ENCODE results near the gene CERS6. TPM values are rescaled to one million over a fixed set of nuclear protein-coding genes. Genes with fewer than 3 reads are reported as not detected.

Gene CERS6
- total and polyA plus RNA-seq, 2 of the 8 experiments (the other 6 are each of a cell fraction or from before 2014, with no cell fraction given): 6.8 to 28.2 TPM

GRCh38 chr2:168538534-168538933, 82.5 kb downstream of the CERS6 start:
- Histone ChIP-seq H3K4me2 (ENCODE audit: insufficient read depth in 1 of 2, low read depth in 2 of 2, low read length in 2 of 2) (no peak overlapping the region), H3K14ac (ENCODE audit: insufficient read length) (no peak overlapping the region), H3K36me3 (ENCODE audit: control insufficient read depth in 2 of 4, insufficient read depth in 4 of 4, low read length in 3 of 4) (peaks cover 0 to 3% (median 0%) of the 10 kb centered on the region in 4 experiments; a peak in 1 of 8 replicates), H2BK5ac (ENCODE audit: low read depth, low read length) (no peak overlapping the region), H3K4ac (replicated peaks; ENCODE audit: insufficient read length, low read depth, low read length) (no peak overlapping the region), H4K5ac (ENCODE audit: insufficient read length, low read depth, low read length) (no peak overlapping the region), H2AFZ (ENCODE audit: low read length) (no peak overlapping the region), H2BK15ac (ENCODE audit: low read length) (no peak overlapping the region), H2BK12ac (ENCODE audit: low read depth, low read length) (no peak overlapping the region), H4K91ac (replicated peaks; ENCODE audit: insufficient read length, low read length) (no peak overlapping the region), H3K9me3 (ENCODE audit: insufficient read depth in 2 of 2, low read depth in 1 of 2, low read length in 1 of 2) (peaks cover 0 to 3% of the 10 kb centered on the region in 2 experiments; a peak in 1 of 4 replicates), H4K8ac (ENCODE audit: extremely low read depth, insufficient read depth, low read length) (no peak overlapping the region), H2AK5ac (ENCODE audit: low read depth, low read length) (no peak overlapping the region), H3K23me2 (ENCODE audit: low read depth, low read length) (no peaks in the 10 kb centered on the region), H3K79me2 (ENCODE audit: control insufficient read depth in 1 of 2, insufficient read depth in 2 of 2, low read length in 2 of 2) (peaks cover 0 to 91% of the 10 kb centered on the region in 2 experiments; a peak in 2 of 4 replicates), H2BK120ac (replicated peaks; ENCODE audit: low read depth, low read length) (no peak overlapping the region), H3K9ac (replicated peaks in 1 of 4; ENCODE audit: extremely low read depth in 1 of 4, low read depth in 3 of 4, low read length in 3 of 4) (no peak overlapping the region), H3K4me3 (ENCODE audit: extremely low read depth in 1 of 4, insufficient read depth in 2 of 4, low read depth in 3 of 4, low read length in 4 of 4) (no peak overlapping the region), H3K27ac (ENCODE audit: low read depth, low read length) (no peak overlapping the region), H2BK20ac (ENCODE audit: low read length) (no peak overlapping the region), H3K23ac (ENCODE audit: insufficient read length) (no peak overlapping the region), H3K56ac (replicated peaks; ENCODE audit: insufficient read length, low read depth, low read length) (no peak overlapping the region), H3K4me1 (replicated peaks in 1 of 4; ENCODE audit: control insufficient read depth in 3 of 4, insufficient read depth in 4 of 4, low read length in 3 of 4) (peaks cover 0 to 7% (median 2%) of the 10 kb centered on the region in 4 experiments; a peak in 4 of 7 replicates), H3K79me1 (ENCODE audit: low read depth, low read length) (peaks cover 6% of the 10 kb centered on the region), H3K18ac (ENCODE audit: extremely low read depth, low read length) (no peak overlapping the region), H3K27me3 (replicated peaks in 1 of 4; ENCODE audit: control insufficient read depth in 3 of 4, extremely low read depth in 1 of 4, insufficient read depth in 3 of 4, low read length in 3 of 4) (no peaks in the 10 kb centered on the region), H4K20me1 (replicated peaks in 1 of 2; ENCODE audit: control insufficient read depth in 1 of 2, insufficient read depth in 2 of 2, low read length in 2 of 2) (peaks cover 0 to 2% of the 10 kb centered on the region in 2 experiments)
- ChIA-PET POLR2A (ENCODE audit: partially characterized antibody) (interaction anchor here (0.8 kb wide), 1 partner anchor 13 kb away, joined by 3 read pairs; no protein-coding TSS in a partner anchor), CTCF (ENCODE audit: partially characterized antibody) (interaction anchor here (0.8 kb wide), 1 partner anchor 44 kb away, joined by 3 read pairs; no protein-coding TSS in a partner anchor)
- TF ChIP-seq CEBPB (IDR thresholded peaks at IDR 0.05; ENCODE audit: low read depth, low read length): no peak
- TF ChIP-seq POLR2AphosphoS5 (IDR thresholded peaks at IDR 0.05; ENCODE audit: low read depth, low read length): no peak
- no peak for TF ChIP-seq KDM5A (IDR thresholded peaks at IDR 0.05; ENCODE audit: low read length)
- no peak for TF ChIP-seq POLR2A (IDR thresholded peaks at IDR 0.05; ENCODE audit: control extremely low read depth in 1 of 2, low read depth in 2 of 2, low read length in 2 of 2)
- no peak for TF ChIP-seq TAF7 (optimal IDR thresholded peaks at IDR 0.05; ENCODE audit: borderline replicate concordance, low read depth, low read length)
- TF ChIP-seq TAF1 (IDR thresholded peaks at IDR 0.05; ENCODE audit: low read depth, low read length): no peak
- no peak for TF ChIP-seq SRF (IDR thresholded peaks at IDR 0.05; ENCODE audit: low read depth, low read length)
- no peak for TF ChIP-seq TBP (IDR thresholded peaks at IDR 0.05; ENCODE audit: low read depth, low read length)
- TF ChIP-seq JUN (IDR thresholded peaks at IDR 0.05; ENCODE audit: low read depth, low read length): no peak
- TF ChIP-seq NRF1 (IDR thresholded peaks at IDR 0.05; ENCODE audit: low read depth, low read length): no peak
- no peak for TF ChIP-seq SAP30 (IDR thresholded peaks at IDR 0.05; ENCODE audit: insufficient read depth, insufficient replicate concordance, low read length)
- no peak for DNase-seq (ENCODE audit: low read depth in 1 of 2, low spot score in 2 of 2)
- no peak for FAIRE-seq
- WGBS, 2 experiments (ENCODE audit: extremely low coverage in 1 of 2, insufficient coverage in 1 of 2, insufficient read length in 1 of 2, insufficient replicate concordance in 2 of 2, low coverage in 1 of 2, low lambda C conversion rate in 2 of 2, missing lambda C conversion rate in 1 of 2): 98% methylated on average over 2 of the region's 2 CpGs; no CpG with 5 or more reads in 1 of the 2 experiments
